COLO829 (cell line): ENCODE data around the gene MAGI2.
A peak's percentile ranks its signal among the peaks of the same experiment; 100 is the strongest.

ENCODE experiments used
- DNase-seq: peaks from one replicate; pipeline ENCODE4 v3.0.0; 2012; ENCODE audit warnings: low spot score

MAGI2 gene

GRCh38 chr7:78139335-78139734 lies 1314.1 kb downstream of the MAGI2 start:
- peak; percentile 98 for DNase-seq

GRCh38 chr7:78134774-78135173 lies 1318.7 kb downstream of the MAGI2 start:
- no peak for DNase-seq

- peak; percentile 75 for DNase-seq
Measured at GRCh38 chr7:78134256-78134655, 1319.2 kb downstream of the MAGI2 start.

GRCh38 chr7:78130446-78131215 lies 1322.8 kb downstream of the MAGI2 start:
- DNase-seq: no peak

- no peak for DNase-seq
Measured at GRCh38 chr7:78129865-78130264, 1323.6 kb downstream of the MAGI2 start.

- no peak for DNase-seq
Measured at GRCh38 chr7:78127009-78127408, 1326.5 kb downstream of the MAGI2 start.

GRCh38 chr7:78125884-78126283 lies 1327.6 kb downstream of the MAGI2 start:
- no peak for DNase-seq

- DNase-seq: no peak
Measured at GRCh38 chr7:78124216-78124615, 1329.3 kb downstream of the MAGI2 start.

- no peak for DNase-seq
Measured at GRCh38 chr7:78121888-78122287, 1331.6 kb downstream of the MAGI2 start.

- DNase-seq: no peak
Measured at GRCh38 chr7:78118470-78118869, 1335.0 kb downstream of the MAGI2 start.

GRCh38 chr7:78115876-78116275 lies 1337.6 kb downstream of the MAGI2 start:
- DNase-seq: no peak

- DNase-seq: no peak
Measured at GRCh38 chr7:78114993-78115392, 1338.5 kb downstream of the MAGI2 start.

GRCh38 chr7:78112488-78112887 lies 1341.0 kb downstream of the MAGI2 start:
- DNase-seq: no peak

- DNase-seq: no peak
Measured at GRCh38 chr7:78111386-78111785, 1342.1 kb downstream of the MAGI2 start.

- no peak for DNase-seq
Measured at GRCh38 chr7:78103475-78103874, 1350.0 kb downstream of the MAGI2 start.

GRCh38 chr7:78101076-78101475 lies 1352.4 kb downstream of the MAGI2 start:
- DNase-seq: no peak

- no peak for DNase-seq
Measured at GRCh38 chr7:78099715-78100394, 1353.6 kb downstream of the MAGI2 start.

GRCh38 chr7:78095549-78095948 lies 1357.9 kb downstream of the MAGI2 start:
- no peak for DNase-seq

- no peak for DNase-seq
Measured at GRCh38 chr7:78092331-78092730, 1361.1 kb downstream of the MAGI2 start.

GRCh38 chr7:78090616-78091015 lies 1362.9 kb downstream of the MAGI2 start:
- DNase-seq: peak; percentile 14

- DNase-seq: no peak
Measured at GRCh38 chr7:78083476-78084120, 1369.9 kb downstream of the MAGI2 start.

GRCh38 chr7:78082556-78082955 lies 1370.9 kb downstream of the MAGI2 start:
- no peak for DNase-seq

GRCh38 chr7:78081888-78082287 lies 1371.6 kb downstream of the MAGI2 start:
- no peak for DNase-seq
